8988T (cell line): ENCODE data around the gene SH3PXD2B.

Source experiments
- DNase-seq: peaks from one replicate; pipeline ENCODE4 v3.0.0; 2011

The SH3PXD2B gene

GRCh38 chr5:172435362-172436077 is 18.8 kb downstream of the SH3PXD2B start:
- no peak for DNase-seq

GRCh38 chr5:172434251-172434650 is 20.1 kb downstream of the SH3PXD2B start:
- DNase-seq = no peak

DNA sequence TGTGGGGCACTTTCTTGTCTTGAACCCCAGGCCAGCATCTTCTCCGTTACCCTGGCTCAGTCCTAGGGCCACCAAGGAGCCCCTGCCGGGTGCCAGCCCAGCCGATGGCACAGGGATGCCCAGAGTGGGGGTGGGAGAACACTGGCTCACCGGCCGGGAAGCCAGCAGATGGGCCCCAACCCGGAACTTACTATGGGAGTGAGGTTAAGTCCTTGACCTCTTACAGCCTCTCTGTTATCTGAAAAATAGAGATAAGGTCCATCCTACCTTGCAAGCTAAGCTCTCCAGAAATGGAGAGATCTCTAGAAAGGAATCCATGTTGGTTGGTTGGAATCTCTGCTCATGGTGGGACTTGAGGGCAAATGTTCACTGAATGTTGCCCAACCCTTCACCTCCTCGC is 20.8 kb downstream of the SH3PXD2B start:
- no peak for DNase-seq

DNA sequence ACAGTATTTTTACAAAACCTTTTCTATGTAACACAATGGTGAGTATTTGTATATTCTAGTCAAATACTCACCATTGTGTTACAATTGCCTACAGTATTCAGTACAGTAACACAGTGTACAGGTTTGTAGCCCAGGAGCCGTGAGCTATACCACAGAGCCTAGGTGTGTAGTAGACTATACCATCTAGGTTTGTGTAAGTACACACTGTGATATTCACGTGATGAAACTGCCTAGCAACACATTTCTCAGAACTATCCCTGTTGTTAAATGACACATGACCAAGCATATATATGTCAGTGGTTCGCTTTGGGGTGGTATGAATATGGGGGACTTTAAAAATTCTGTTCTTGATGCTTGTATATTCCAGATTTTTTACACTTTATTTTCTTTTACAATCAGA is 21.3 kb downstream of the SH3PXD2B start:
- DNase-seq = no peak

GRCh38 chr5:172430354-172430753 is 24.0 kb downstream of the SH3PXD2B start:
- DNase-seq = no peak

DNA sequence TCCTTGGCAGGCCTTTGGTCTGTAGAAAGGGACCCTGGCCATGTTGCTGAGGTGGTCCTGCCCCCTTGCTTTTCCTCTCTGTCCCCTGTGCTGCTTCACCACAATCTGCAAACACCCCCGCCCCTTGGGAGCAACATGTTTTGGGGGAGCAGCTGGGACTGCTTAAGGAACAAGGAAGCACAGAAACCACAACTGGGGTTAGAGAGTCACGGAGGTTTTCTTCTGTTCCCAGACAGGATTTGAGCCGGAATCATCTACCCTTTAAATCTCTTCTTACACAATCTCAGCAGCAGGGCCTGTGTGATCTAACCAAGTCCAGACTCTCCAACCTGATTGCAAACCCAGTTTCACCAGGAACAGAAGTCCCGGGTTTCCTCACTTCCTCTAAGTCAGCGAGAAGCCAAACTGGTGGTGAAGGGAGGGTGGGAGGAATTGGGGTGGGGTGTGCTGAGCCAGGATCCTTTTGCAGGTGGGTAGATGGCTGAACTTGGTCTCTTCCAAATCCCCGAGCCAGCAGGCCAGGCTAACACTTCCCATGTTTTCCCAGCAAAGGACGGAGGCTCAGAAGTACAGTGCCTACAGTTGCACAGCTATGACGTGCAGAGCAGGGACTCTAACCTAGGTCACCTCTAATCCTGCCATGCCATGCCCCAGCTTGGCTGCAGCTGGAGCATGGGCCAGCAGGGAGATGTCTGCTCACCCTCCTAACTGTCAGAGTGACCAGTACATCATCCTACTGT is 25.0 kb downstream of the SH3PXD2B start:
- no peak for DNase-seq

DNA sequence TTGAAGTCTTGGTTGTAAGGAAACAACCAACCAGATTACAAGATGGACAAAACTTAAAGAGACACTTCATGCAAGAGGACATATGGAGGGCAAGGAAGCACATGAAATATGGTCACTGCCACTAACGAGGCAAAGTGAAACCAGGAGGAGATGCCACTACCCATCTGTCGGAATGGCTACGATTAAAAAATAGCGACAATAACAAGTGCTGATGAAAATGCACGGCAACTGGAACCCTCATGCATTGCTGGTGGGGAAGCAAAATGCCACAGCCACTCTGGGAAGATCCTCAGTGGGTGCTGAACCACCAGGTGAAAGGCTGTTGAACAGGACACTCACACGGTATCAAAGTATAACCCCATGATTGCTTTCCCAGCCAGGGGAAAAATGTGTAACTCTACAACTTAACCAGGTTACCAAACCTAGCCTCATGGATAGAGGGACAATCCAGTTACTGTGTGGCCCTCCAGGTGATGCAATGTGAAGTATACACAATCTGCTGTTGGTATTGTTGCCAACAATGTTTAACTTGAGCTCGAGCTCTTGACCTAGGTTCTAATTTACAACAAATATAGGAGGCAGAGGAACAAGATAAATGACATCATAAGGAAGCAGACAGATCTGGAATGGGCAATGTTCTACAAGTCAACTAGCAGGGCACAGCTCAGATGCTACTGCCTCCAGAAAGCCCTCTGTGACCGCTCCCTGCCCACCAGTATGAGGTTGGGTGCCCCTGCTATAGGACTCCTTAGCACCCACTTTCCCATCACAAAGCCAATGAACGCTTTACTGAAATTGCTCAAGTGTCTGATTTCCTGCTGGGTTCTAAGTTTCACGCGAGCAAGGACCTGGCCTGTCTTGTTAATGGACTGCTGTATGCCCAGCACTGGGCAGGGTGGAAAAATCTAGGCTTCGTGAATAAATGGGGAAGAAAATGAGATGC is 25.8 kb downstream of the SH3PXD2B start:
- DNase-seq = no peak

- no peak for DNase-seq
Measured at GRCh38 chr5:172427202-172427601, 27.1 kb downstream of the SH3PXD2B start.

DNA sequence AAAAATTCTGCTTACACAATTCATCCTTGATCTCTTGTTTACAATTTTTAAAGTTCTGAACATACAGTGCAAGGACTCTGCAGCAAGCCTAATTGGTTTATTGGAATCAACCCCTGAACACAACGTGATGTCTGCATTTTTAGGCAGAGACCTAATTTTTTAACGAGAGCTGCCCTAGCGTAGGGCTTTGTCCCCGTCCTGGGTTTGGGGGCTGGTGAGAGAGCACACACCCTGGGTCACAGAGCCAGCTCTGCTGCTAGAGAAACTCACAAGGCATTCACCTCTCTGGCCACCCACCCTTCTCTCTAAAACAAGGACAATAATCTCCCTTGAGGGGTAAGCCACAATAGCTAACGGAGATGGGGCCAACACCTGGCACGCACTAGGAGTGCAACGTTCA is 28.2 kb downstream of the SH3PXD2B start:
- DNase-seq = no peak

GRCh38 chr5:172425402-172425801 is 28.9 kb downstream of the SH3PXD2B start:
- no peak for DNase-seq

DNA sequence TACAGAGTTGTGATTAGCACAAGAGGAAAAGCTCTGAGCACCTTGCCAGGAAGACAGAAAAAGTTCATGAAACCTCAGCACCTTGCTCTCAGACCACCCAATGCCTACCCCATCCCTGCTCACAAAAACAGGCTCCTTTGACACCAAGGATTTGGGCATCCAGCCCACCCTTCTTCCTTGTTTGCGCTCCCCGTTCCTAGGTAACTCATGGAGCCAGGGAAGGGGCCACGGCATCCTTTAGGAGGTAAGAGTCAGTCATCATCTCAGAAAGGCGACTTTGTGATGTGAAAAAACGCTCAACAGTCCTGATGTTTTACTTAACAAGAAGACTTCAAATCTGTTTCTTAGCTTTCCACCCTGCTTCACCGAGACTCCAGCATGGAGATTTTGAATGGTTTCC is 29.5 kb downstream of the SH3PXD2B start:
- DNase-seq = no peak

DNA sequence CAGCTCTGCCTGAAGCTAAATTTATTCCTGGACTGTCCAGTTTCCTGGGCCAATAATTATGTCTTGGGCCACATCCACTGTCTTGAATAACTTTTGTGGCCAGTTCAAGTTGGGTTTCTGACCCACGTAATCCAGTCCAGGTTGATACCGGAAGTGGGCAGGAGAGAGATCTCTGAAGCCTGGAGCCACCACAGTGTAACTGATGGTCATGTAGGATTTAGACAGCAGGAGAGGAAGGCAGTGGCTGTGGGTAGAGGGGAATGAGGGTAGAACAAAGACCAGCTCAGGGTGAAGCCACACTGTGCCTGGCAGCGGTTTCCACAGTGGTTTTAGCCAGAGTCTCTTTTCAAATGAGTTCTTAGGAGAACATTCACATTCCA is 30.2 kb downstream of the SH3PXD2B start:
- DNase-seq = no peak

DNA sequence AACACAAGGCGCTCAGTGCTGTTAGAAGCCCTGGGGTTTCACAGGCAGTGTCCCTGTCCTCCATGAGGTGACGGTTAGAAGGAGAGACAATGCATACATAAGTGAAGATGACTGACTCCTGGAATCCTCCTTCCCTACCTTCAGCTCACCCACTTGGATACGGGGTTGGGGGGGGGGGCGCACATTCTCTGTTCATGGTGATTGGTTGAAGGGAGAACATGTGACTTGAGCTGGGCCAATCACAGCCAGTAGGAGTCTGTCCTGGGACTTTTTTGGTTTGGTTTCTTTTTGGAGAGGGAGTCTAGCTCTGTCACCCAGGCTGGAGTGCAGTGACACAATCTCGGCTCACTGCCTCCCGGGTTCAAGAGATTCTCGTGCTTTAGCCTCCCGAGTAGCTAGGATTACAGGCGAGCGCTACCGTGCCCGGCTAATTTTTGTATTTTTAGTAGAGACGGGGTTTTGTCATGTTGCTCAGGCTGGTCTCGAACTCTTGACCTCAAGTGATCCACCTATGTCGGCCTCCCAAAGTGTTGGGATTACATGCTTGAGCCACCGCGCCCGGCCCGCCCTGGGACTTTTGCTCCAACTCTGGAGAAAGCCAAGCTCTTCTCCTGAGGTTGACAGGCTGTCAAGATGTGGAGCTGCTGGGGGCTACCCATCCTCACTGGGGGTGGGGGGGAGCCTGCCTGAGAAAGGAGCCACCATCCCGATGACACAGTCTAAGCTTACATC is 30.8 kb downstream of the SH3PXD2B start:
- no peak for DNase-seq

- no peak for DNase-seq
Measured at GRCh38 chr5:172422255-172422654, 32.1 kb downstream of the SH3PXD2B start.

GRCh38 chr5:172421020-172421419 is 33.3 kb downstream of the SH3PXD2B start:
- DNase-seq = no peak

GRCh38 chr5:172420235-172420939 is 33.9 kb downstream of the SH3PXD2B start:
- DNase-seq = no peak

DNA sequence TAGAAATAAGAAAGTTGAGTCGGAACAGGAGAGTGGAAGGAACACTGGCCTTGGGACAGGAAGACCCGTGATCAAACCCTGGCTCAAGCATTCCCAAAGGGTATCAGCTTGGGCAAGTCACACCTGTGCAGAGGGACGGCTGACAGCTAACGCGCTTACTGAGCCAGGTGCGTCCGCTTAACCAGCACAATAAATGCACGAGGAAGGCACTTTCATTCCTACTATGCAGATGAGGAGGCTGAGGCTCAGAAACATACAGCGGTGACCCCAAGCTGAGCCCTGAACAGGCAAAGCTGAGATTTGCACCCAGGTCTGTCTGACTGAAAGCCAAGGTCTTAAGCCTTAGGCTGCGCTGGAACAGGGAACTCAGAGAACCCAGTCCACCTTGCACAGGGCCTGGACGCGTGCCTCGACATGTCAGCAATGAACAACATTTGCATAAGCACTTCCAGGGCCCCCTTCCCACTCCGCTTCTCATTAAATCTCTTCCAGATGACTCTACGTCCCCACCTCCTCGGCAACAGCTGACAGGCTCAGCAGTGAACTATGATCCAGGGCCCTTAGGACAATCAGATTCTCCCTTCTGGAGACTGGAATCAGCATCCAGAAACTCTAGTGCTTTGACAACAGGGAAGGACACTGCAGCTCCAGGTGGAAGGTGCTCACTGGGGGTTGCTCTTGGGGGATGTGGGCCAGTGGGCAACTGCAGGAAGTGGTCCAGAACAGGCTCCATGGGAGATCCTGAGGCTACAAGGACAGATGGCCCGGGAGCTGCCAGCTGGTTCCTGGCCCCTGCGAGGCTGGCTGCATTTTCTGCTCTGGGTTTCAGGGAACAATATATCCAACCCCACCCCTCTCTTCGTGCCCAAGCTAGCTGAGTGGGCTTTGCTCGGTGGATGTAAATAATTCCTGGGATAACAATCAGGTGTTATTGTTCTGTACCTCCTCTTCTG is 35.2 kb downstream of the SH3PXD2B start:
- DNase-seq = no peak

GRCh38 chr5:172417983-172418630 is 36.2 kb downstream of the SH3PXD2B start:
- DNase-seq = no peak

DNA sequence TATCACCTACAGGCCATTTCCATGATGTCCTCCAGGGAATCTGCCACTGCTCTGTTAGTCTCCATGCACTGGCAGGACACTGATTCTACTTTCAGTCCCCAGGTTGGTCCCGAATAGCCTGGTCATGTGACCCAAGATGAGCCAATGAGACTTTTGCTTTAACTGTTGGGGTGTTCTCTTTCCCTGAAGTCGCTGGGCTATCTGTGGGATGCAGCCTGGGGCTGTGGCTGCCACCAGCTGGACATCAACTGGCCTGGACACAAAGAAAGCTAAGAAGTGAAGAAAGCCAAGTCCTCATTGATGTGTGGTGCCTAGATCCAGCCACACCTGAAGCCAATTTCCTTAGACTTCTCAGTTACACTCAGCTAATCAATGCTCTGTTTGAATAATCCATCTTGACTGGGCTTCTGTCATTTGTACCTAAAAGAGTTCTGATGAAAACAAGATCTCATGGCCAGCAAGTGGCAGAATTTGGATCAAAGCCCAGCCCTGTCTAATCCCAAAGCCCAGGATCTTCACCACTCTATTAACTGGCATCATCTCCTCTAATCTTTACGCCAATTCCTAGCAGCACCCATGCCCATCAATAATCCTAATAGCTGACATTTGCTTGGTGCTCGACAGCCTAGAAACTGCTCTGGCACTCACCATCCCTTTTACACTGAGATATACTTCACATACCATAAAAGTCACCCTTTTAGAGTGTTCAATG is 37.0 kb downstream of the SH3PXD2B start:
- no peak for DNase-seq
